Measurements from ENCODE around the gene NBAS. TPM values are rescaled to one million over a fixed set of nuclear protein-coding genes. Genes with fewer than 3 reads are reported as not detected.
"Not testable (repeated sequence)": the region's sequence is repeated elsewhere in the genome, so short reads cannot be mapped to it uniquely, and the experiment has no call there.

The NBAS gene
- total and polyA plus RNA-seq, 9 of the 15 experiments (the other 6 are each of a cell fraction or from before 2014, with no cell fraction given) = 15.3 to 94.4 (median 69.9) TPM

- TF ChIP-seq FOXM1 (IDR thresholded peaks at IDR 0.05; ENCODE audit: low read depth) (peak; percentile 29; the same call in 1 of the 2 replicates), CC2D1A (IDR thresholded peaks at IDR 0.05) (peak; percentile 86)
- H3K9me1 ChIP-seq (ENCODE audit: control insufficient read depth, insufficient read depth, low read length); H4K20me1 ChIP-seq (replicated peaks; ENCODE audit: control insufficient read depth, insufficient read depth, low read length); H3K4me3 ChIP-seq; ATAC-seq; intact Hi-C loops (cut with micrococcal nuclease); DNase-seq (ENCODE audit: extremely low read depth in 1 of 4, low spot score in 3 of 4); H3K4me2 ChIP-seq (ENCODE audit: insufficient read depth, low read length); H3K4me1 ChIP-seq (replicated peaks in 1 of 2; ENCODE audit: control insufficient read depth in 2 of 2, insufficient read depth in 2 of 2, low read length in 2 of 2); CTCF ChIA-PET (ENCODE audit: low intra/inter-chr PET ratio); in situ Hi-C loops (cut with MboI); H3K27ac ChIP-seq (ENCODE audit: extremely low read depth, low read depth, low read length); H2AFZ ChIP-seq (ENCODE audit: low read depth, low read length); BruUV-seq (replicated peaks); FAIRE-seq; H3K9ac ChIP-seq (ENCODE audit: insufficient read depth in 1 of 2, low read depth in 2 of 2, low read length in 2 of 2); H3K9me3 ChIP-seq (replicated peaks; ENCODE audit: control insufficient read depth, insufficient read depth, low read depth, low read length); H3K27me3 ChIP-seq (ENCODE audit: control insufficient read depth in 2 of 2, insufficient read depth in 2 of 2, low read length in 2 of 2); TF ChIP-seq FOXM1 (CRISPR knock-in tag; IDR thresholded peaks at IDR 0.05; ENCODE audit: low read depth): not testable (repeated sequence)
- TF ChIP-seq, protein P1, sequence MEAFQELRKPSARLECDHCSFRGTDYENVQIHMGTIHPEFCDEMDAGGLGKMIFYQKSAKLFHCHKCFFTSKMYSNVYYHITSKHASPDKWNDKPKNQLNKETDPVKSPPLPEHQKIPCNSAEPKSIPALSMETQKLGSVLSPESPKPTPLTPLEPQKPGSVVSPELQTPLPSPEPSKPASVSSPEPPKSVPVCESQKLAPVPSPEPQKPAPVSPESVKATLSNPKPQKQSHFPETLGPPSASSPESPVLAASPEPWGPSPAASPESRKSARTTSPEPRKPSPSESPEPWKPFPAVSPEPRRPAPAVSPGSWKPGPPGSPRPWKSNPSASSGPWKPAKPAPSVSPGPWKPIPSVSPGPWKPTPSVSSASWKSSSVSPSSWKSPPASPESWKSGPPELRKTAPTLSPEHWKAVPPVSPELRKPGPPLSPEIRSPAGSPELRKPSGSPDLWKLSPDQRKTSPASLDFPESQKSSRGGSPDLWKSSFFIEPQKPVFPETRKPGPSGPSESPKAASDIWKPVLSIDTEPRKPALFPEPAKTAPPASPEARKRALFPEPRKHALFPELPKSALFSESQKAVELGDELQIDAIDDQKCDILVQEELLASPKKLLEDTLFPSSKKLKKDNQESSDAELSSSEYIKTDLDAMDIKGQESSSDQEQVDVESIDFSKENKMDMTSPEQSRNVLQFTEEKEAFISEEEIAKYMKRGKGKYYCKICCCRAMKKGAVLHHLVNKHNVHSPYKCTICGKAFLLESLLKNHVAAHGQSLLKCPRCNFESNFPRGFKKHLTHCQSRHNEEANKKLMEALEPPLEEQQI (IDR thresholded peaks at IDR 0.05) = peak; percentile 98
- 89% methylated on average over 3 of the region's 3 CpGs for WGBS (ENCODE audit: insufficient coverage, low coverage, missing lambda C conversion rate)
- POLR2A ChIA-PET = interaction anchor here (1.2 kb wide), 1 partner anchor 11 kb away, joined by 6 read pairs; no protein-coding TSS in a partner anchor
- H3K79me2 ChIP-seq (ENCODE audit: control insufficient read depth, insufficient read depth, low read length) = peaks cover 20% of the 10 kb centered on the region
- H3K36me3 ChIP-seq (ENCODE audit: control insufficient read depth, insufficient read depth, low read length) = peaks cover 75% of the 10 kb centered on the region
Measured at GRCh38 chr2:15518759-15519158, 42.4 kb downstream of the NBAS start.

Data from K562 (cell line).